MM.1S (cell line): ENCODE data around the gene POLR2A.
"Not testable (repeated sequence)": the region's sequence is repeated elsewhere in the genome, so short reads cannot be mapped to it uniquely, and the experiment has no call there.

Experiments
- DNase-seq: peaks from one replicate; pipeline ENCODE4 v3.0.0-alpha.2; 2015
- H2AFZ ChIP-seq: fragments of 300-600 bp; sonication (generic); 2 replicates; pipeline ENCODE4 v1.6.0; 2016; ENCODE audit warnings: antibody characterized with exemption, low read length
- H3F3A ChIP-seq: fragments of 300-600 bp; sonication (generic); 2 replicates; pipeline ENCODE4 v1.6.1; 2016; ENCODE audit warnings: mild to moderate bottlenecking, antibody characterized with exemption, low read length, moderate library complexity, mixed read lengths; ENCODE audit not compliant: insufficient read depth
- H3K27ac ChIP-seq: fragments of 300-600 bp; sonication (generic); 2 replicates; pipeline ENCODE4 v1.5.1; 2016; ENCODE audit warnings: mild to moderate bottlenecking, low read length
- H3K27me3 ChIP-seq: fragments of 300-600 bp; sonication (generic); replicated peaks from 2 replicates; pipeline ENCODE4 v1.6.0; 2016; ENCODE audit warnings: low read length; ENCODE audit not compliant: insufficient read depth
- H3K36me3 ChIP-seq: fragments of 300-600 bp; sonication (generic); replicated peaks from 2 replicates; pipeline ENCODE4 v1.6.1; 2016; ENCODE audit warnings: mild to moderate bottlenecking, low read length, mixed read lengths; ENCODE audit not compliant: insufficient read depth
- H3K4me1 ChIP-seq: fragments of 300-600 bp; sonication (generic); 2 replicates; pipeline ENCODE4 v1.6.1; 2016; ENCODE audit warnings: low read length, mixed read lengths
- H3K4me2 ChIP-seq: fragments of 300-600 bp; sonication (generic); 2 replicates; pipeline ENCODE4 v1.6.0; 2016; ENCODE audit warnings: low read depth, low read length
- H3K4me3 ChIP-seq: fragments of 300-600 bp; sonication (generic); 2 replicates; pipeline ENCODE4 v1.5.1; 2016; ENCODE audit warnings: low read length, mixed read lengths
- H3K79me2 ChIP-seq: fragments of 300-600 bp; sonication (generic); 2 replicates; pipeline ENCODE4 v1.6.1; 2016; ENCODE audit warnings: mixed run types, low read length, mixed read lengths
- H3K9ac ChIP-seq: fragments of 300-600 bp; sonication (generic); 2 replicates; pipeline ENCODE4 v1.6.1; 2016; ENCODE audit warnings: low read length, mixed read lengths
- H3K9me2 ChIP-seq: fragments of 300-600 bp; sonication (generic); replicated peaks from 2 replicates; pipeline ENCODE4 v1.6.1; 2016; ENCODE audit warnings: mild to moderate bottlenecking, low read length, mixed read lengths; ENCODE audit not compliant: insufficient read depth
- H3K9me3 ChIP-seq: fragments of 300-600 bp; sonication (generic); replicated peaks from 2 replicates; pipeline ENCODE4 v1.6.1; 2016; ENCODE audit warnings: mild to moderate bottlenecking, low read length, mixed read lengths; ENCODE audit not compliant: insufficient read depth
- H4K20me1 ChIP-seq: fragments of 300-600 bp; sonication (generic); 2 replicates; pipeline ENCODE4 v1.6.1; 2016; ENCODE audit warnings: mild to moderate bottlenecking, low read length, moderate library complexity, mixed read lengths; ENCODE audit not compliant: insufficient read depth
- EZH2 ChIP-seq: fragments of 300-600 bp; sonication (generic); optimal IDR thresholded peaks from 2 replicates; pipeline ENCODE3; 2017; ENCODE audit warnings: low read depth, mild to moderate bottlenecking, antibody characterized with exemption, low read length, mixed read lengths
- EZH2phosphoT487 ChIP-seq: fragments of 300-600 bp; sonication (generic); IDR thresholded peaks from 2 replicates; pipeline ENCODE4 v1.6.1; 2018; ENCODE audit warnings: antibody characterized with exemption, low read length
- TF ChIP-seq, protein P1 (sequence below): fragments of 300-600 bp; sonication (generic); IDR thresholded peaks from 2 replicates; pipeline ENCODE4 v1.5.1; 2016; ENCODE audit warnings: antibody characterized with exemption, low read length, mixed read lengths

The POLR2A gene

DNA sequence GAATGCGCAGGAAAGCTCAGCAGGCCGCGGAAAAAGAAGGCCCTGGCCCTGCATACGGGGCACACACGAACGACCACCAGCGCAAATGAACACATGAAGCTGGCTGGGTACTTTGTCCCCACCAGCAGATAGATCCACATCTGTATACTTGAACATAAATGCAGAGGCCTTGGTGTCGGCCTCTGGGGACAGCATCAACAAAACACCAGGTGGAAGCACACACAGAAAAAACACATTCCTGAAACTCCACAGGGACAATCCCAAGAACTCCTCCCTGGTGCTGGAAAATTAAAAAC is 4.1 kb upstream of the POLR2A start:
- Histone ChIP-seq H3F3A (peaks cover 8% of the 10 kb centered on the region; the same call in 1 of the 2 replicates), H3K27ac (no peak overlapping the region), H3K36me3 (no peaks in the 10 kb centered on the region), H2AFZ (peak overlapping the region; percentile 85), H3K9ac (peak overlapping the region; percentile 55; the same call in 1 of the 2 replicates), H3K4me1 (no peaks in the 10 kb centered on the region), H3K4me2 (peak overlapping the region; percentile 96), H3K79me2 (peaks cover 11% of the 10 kb centered on the region), H3K9me2 (no peaks in the 10 kb centered on the region), H3K4me3 (peak overlapping the region; percentile 68), H3K27me3 (no peaks in the 10 kb centered on the region), H3K9me3 (no peaks in the 10 kb centered on the region), H4K20me1 (no peaks in the 10 kb centered on the region)
- DNase-seq = no peak
- TF ChIP-seq EZH2 (no peak), EZH2phosphoT487 (no peak)
- TF ChIP-seq, protein P1, sequence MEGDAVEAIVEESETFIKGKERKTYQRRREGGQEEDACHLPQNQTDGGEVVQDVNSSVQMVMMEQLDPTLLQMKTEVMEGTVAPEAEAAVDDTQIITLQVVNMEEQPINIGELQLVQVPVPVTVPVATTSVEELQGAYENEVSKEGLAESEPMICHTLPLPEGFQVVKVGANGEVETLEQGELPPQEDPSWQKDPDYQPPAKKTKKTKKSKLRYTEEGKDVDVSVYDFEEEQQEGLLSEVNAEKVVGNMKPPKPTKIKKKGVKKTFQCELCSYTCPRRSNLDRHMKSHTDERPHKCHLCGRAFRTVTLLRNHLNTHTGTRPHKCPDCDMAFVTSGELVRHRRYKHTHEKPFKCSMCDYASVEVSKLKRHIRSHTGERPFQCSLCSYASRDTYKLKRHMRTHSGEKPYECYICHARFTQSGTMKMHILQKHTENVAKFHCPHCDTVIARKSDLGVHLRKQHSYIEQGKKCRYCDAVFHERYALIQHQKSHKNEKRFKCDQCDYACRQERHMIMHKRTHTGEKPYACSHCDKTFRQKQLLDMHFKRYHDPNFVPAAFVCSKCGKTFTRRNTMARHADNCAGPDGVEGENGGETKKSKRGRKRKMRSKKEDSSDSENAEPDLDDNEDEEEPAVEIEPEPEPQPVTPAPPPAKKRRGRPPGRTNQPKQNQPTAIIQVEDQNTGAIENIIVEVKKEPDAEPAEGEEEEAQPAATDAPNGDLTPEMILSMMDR = no peak

DNA sequence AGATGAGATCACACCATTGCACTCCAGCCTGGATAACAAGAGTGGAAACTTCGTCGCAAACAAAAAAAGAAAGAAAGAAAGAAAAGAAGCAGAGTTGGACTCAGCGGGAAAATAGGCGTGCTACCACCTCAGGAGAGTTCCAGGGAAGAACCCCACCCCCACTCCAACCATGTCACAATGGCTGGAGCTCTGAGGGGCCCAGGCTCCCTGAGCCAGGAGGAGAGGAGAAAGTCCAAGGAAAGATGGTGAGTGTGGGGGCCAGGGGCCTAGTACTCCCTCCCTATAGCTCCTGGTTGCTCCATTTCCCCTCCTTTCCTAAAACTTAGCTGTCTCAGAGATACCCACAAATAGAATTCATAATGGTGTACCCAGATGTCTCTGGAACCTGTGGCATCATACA is 2.9 kb upstream of the POLR2A start, which contains the start of gene SLC35G6:
Gene SLC35G6, plus strand, starts transcription at position 172 of the 400 bp plus-strand sequence. Its CDS starts 71 bp downstream, at position 243.
- H3K27me3 ChIP-seq, H3K4me1 ChIP-seq, H3K36me3 ChIP-seq, H3K4me3 ChIP-seq, H4K20me1 ChIP-seq, H3K27ac ChIP-seq, H2AFZ ChIP-seq, DNase-seq, H3K9ac ChIP-seq, H3K9me2 ChIP-seq, H3K9me3 ChIP-seq: not testable (repeated sequence)
- Histone ChIP-seq H3K4me2 (peak within 1 kb of the TSS; percentile 96; the same call in 1 of the 2 replicates), H3K79me2 (peaks cover 22% of the 10 kb centered on the region), H3F3A (peaks cover 15% of the 10 kb centered on the region; the same call in 1 of the 2 replicates)

DNA sequence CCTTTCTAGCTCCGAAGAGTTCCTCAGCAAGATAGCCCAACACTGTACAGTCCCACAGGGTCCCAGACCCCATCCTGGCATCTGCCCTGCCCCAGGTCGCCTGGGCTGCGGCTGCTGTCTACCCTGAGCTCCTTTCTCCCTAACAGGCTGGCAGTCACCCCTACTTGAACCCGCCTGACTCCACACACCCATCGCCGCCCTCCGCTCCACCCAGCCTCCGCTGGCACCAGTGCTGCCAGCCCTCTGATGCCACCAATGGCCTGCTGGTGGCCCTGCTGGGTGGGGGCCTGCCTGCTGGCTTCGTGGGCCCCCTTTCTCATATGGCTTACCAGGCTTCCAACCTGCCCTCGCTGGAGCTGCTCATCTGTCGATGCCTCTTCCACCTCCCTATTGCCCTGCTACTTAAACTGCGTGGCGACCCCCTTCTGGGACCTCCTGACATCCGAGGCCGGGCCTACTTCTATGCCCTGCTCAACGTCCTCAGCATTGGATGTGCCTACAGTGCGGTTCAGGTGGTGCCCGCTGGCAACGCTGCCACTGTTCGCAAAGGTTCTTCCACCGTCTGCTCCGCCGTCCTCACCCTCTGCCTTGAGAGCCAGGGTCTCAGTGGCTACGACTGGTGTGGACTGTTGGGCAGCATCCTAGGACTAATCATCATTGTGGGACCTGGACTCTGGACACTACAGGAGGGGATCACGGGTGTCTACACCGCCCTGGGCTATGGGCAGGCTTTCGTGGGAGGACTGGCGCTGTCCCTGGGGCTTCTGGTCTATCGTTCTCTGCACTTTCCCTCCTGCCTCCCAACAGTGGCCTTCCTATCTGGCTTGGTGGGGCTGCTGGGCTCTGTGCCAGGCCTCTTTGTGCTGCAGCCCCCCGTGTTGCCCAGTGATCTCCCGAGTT is 2.1 kb upstream of the POLR2A start:
- not testable (repeated sequence) for H3K27ac ChIP-seq, H3K27me3 ChIP-seq, H3K4me2 ChIP-seq, H4K20me1 ChIP-seq, H3K4me3 ChIP-seq, H2AFZ ChIP-seq, H3K9me3 ChIP-seq, H3K36me3 ChIP-seq, H3K9me2 ChIP-seq, DNase-seq, H3K4me1 ChIP-seq, H3K9ac ChIP-seq
- peaks cover 16% of the 10 kb centered on the region; the same call in 1 of the 2 replicates for H3F3A ChIP-seq
- peaks cover 30% of the 10 kb centered on the region for H3K79me2 ChIP-seq

DNA sequence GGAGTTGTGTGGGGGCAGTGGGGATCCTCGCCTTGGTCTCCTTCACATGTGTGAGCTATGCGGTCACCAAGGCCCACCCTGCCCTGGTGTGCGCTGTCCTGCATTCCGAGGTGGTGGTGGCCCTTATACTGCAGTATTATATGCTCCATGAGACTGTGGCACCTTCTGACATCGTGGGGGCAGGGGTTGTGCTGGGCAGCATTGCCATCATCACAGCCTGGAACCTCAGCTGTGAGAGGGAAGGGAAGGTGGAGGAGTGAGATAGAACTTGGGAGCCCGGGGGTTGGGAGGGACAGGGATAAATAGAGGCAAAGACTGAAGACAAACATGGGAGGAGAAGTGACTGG is 1.5 kb upstream of the POLR2A start:
- DNase-seq, H2AFZ ChIP-seq, H3K27me3 ChIP-seq, H4K20me1 ChIP-seq, H3K9me3 ChIP-seq, H3K36me3 ChIP-seq, H3K9me2 ChIP-seq: not testable (repeated sequence)
- peaks cover 13% of the 10 kb centered on the region for H3K4me1 ChIP-seq
- peaks cover 36% of the 10 kb centered on the region for H3K79me2 ChIP-seq
- H3K27ac ChIP-seq = peak overlapping the region; percentile 90; the same call in 1 of the 2 replicates
- H3F3A ChIP-seq = peaks cover 16% of the 10 kb centered on the region; the same call in 1 of the 2 replicates
- H3K9ac ChIP-seq = peak overlapping the region; percentile 95; the same call in 1 of the 2 replicates
- peak overlapping the region; percentile 84; the same call in 1 of the 2 replicates for H3K4me3 ChIP-seq
- peak overlapping the region; percentile 60 for H3K4me2 ChIP-seq
